ENCODE measurements around the gene COLGALT1.

Gene COLGALT1

GRCh38 chr19:17542042-17542441 is 13.4 kb upstream of the COLGALT1 start (continued):
- TF ChIP-seq PRDM2 (tag by site-specific recombination; IDR thresholded peaks at IDR 0.05; ENCODE audit: borderline replicate concordance) (no peak), ZNF544 (tag by site-specific recombination; IDR thresholded peaks at IDR 0.05) (no peak), MZF1 (tag by site-specific recombination; IDR thresholded peaks at IDR 0.05; ENCODE audit: borderline replicate concordance) (no peak), ZBTB8A (tag by site-specific recombination; IDR thresholded peaks at IDR 0.05) (no peak), ZBTB11 (tag by site-specific recombination; conservative IDR thresholded peaks at IDR 0.05; ENCODE audit: low read depth) (no peak), ZNF560 (tag by site-specific recombination; IDR thresholded peaks at IDR 0.05; ENCODE audit: borderline replicate concordance) (no peak), ZNF639 (tag by site-specific recombination; IDR thresholded peaks at IDR 0.05) (no peak), ZNF266 (tag by site-specific recombination; IDR thresholded peaks at IDR 0.05; ENCODE audit: low read depth) (no peak), MYNN (tag by site-specific recombination; IDR thresholded peaks at IDR 0.05; ENCODE audit: borderline replicate concordance) (no peak), ZNF311 (tag by site-specific recombination; IDR thresholded peaks at IDR 0.05; ENCODE audit: borderline replicate concordance) (no peak), SP2 (tag by site-specific recombination; IDR thresholded peaks at IDR 0.05) (no peak), REPIN1 (tag by site-specific recombination; IDR thresholded peaks at IDR 0.05; ENCODE audit: low read depth) (no peak)
- TF ChIP-seq, protein P1, sequence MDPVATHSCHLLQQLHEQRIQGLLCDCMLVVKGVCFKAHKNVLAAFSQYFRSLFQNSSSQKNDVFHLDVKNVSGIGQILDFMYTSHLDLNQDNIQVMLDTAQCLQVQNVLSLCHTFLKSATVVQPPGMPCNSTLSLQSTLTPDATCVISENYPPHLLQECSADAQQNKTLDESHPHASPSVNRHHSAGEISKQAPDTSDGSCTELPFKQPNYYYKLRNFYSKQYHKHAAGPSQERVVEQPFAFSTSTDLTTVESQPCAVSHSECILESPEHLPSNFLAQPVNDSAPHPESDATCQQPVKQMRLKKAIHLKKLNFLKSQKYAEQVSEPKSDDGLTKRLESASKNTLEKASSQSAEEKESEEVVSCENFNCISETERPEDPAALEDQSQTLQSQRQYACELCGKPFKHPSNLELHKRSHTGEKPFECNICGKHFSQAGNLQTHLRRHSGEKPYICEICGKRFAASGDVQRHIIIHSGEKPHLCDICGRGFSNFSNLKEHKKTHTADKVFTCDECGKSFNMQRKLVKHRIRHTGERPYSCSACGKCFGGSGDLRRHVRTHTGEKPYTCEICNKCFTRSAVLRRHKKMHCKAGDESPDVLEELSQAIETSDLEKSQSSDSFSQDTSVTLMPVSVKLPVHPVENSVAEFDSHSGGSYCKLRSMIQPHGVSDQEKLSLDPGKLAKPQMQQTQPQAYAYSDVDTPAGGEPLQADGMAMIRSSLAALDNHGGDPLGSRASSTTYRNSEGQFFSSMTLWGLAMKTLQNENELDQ (tag by site-specific recombination; IDR thresholded peaks at IDR 0.05; ENCODE audit: low read depth): no peak
- TF ChIP-seq, protein P2, sequence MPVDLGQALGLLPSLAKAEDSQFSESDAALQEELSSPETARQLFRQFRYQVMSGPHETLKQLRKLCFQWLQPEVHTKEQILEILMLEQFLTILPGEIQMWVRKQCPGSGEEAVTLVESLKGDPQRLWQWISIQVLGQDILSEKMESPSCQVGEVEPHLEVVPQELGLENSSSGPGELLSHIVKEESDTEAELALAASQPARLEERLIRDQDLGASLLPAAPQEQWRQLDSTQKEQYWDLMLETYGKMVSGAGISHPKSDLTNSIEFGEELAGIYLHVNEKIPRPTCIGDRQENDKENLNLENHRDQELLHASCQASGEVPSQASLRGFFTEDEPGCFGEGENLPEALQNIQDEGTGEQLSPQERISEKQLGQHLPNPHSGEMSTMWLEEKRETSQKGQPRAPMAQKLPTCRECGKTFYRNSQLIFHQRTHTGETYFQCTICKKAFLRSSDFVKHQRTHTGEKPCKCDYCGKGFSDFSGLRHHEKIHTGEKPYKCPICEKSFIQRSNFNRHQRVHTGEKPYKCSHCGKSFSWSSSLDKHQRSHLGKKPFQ (tag by site-specific recombination; IDR thresholded peaks at IDR 0.05): no peak
- TF ChIP-seq, protein P3, sequence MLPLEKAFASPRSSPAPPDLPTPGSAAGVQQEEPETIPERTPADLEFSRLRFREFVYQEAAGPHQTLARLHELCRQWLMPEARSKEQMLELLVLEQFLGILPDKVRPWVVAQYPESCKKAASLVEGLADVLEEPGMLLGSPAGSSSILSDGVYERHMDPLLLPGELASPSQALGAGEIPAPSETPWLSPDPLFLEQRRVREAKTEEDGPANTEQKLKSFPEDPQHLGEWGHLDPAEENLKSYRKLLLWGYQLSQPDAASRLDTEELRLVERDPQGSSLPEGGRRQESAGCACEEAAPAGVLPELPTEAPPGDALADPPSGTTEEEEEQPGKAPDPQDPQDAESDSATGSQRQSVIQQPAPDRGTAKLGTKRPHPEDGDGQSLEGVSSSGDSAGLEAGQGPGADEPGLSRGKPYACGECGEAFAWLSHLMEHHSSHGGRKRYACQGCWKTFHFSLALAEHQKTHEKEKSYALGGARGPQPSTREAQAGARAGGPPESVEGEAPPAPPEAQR (tag by site-specific recombination; IDR thresholded peaks at IDR 0.05): no peak
